ENCODE measurements around the gene ZNF521.

DNA sequence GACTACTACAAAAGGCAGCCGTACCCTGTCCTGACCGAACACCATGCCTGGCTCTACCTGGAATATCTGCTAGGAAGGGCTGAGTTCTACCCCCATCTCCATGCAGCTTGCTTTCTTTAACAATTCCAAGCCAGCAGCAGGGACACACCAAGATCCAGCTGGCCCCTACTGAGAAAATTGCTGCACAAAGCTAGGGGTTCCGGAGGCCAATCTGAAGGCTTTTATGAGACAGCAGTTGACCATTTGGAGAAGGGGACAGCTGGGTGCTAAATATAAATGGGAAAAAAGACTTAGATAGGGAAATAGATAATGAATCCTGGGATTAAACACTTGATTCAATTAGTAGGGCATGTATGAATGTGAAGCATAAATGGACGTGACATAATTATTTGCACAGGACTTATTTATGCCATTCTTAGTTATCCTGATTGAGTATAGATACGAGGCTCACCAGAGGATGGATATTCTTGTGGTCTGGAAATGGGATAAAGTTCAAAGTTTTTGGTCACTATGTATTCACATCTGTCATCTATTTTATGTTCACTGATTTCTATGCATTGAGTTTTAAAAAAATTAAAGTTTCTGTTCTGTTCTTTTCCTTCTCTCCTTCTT, 204.0 kb downstream of the ZNF521 start:
- TF ChIP-seq, protein P1, sequence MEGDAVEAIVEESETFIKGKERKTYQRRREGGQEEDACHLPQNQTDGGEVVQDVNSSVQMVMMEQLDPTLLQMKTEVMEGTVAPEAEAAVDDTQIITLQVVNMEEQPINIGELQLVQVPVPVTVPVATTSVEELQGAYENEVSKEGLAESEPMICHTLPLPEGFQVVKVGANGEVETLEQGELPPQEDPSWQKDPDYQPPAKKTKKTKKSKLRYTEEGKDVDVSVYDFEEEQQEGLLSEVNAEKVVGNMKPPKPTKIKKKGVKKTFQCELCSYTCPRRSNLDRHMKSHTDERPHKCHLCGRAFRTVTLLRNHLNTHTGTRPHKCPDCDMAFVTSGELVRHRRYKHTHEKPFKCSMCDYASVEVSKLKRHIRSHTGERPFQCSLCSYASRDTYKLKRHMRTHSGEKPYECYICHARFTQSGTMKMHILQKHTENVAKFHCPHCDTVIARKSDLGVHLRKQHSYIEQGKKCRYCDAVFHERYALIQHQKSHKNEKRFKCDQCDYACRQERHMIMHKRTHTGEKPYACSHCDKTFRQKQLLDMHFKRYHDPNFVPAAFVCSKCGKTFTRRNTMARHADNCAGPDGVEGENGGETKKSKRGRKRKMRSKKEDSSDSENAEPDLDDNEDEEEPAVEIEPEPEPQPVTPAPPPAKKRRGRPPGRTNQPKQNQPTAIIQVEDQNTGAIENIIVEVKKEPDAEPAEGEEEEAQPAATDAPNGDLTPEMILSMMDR (conservative IDR thresholded peaks at IDR 0.05; ENCODE audit: low read depth, low read length) = no peak
- no peak for TF ChIP-seq EZH2 (IDR thresholded peaks at IDR 0.05; ENCODE audit: low read length, unreplicated experiment)
